GM12864 (cell line): ENCODE measurements around the gene ITGAE.

Source experiments
- DNase-seq: peaks from one replicate; pipeline ENCODE4 v3.0.0-alpha.2; 2011; ENCODE audit warnings: low read depth
- H3K4me3 ChIP-seq: 2 replicates; pipeline ENCODE4 v1.5.1; 2011; ENCODE audit warnings: mild to moderate bottlenecking, low read depth, low read length, control low read depth
- CTCF ChIP-seq: IDR thresholded peaks from 2 replicates; pipeline ENCODE4 v1.5.1; 2011; ENCODE audit warnings: low read depth, mild to moderate bottlenecking, moderate library complexity, low read length, control low read depth, inconsistent platforms; ENCODE audit errors: missing control alignments

ITGAE gene

GRCh38 chr17:3843935-3844516 lies 43.0 kb upstream of the ITGAE start:
- DNase-seq, result no peak
- TF ChIP-seq CTCF, result peak; percentile 88

GRCh38 chr17:3838206-3838605 lies 37.2 kb upstream of the ITGAE start:
- H3K4me3 ChIP-seq, result no peak overlapping the region
- no peak for TF ChIP-seq CTCF
- DNase-seq, result no peak

More at GRCh38 chr17:3843935-3844516, 43.0 kb upstream of the ITGAE start:
- no peak overlapping the region for H3K4me3 ChIP-seq

- no peak for TF ChIP-seq CTCF
- no peak overlapping the region for H3K4me3 ChIP-seq
- DNase-seq, result no peak
Measured at GRCh38 chr17:3836551-3836950, 35.6 kb upstream of the ITGAE start.

- no peak for TF ChIP-seq CTCF
Measured at GRCh38 chr17:3835410-3836229, 34.6 kb upstream of the ITGAE start.

GRCh38 chr17:3834811-3835210 lies 33.8 kb upstream of the ITGAE start:
- TF ChIP-seq CTCF, result no peak
- no peak for DNase-seq
- H3K4me3 ChIP-seq, result no peak overlapping the region

More at GRCh38 chr17:3835410-3836229, 34.6 kb upstream of the ITGAE start:
- DNase-seq, result no peak
- H3K4me3 ChIP-seq, result no peak overlapping the region

- TF ChIP-seq CTCF, result no peak
- H3K4me3 ChIP-seq, result no peak overlapping the region
- no peak for DNase-seq
Measured at GRCh38 chr17:3828852-3829232, 27.9 kb upstream of the ITGAE start.
